Globus pallidus (tissue), 1 donor: ENCODE data around the gene SOCS7.

ENCODE experiments used
- DNase-seq: peaks from one replicate; pipeline ENCODE4 v3.0.0-alpha.2; 2015; ENCODE audit warnings: low spot score

Gene SOCS7

GRCh38 chr17:38351412-38352222 lies at the start of gene SOCS7:
Gene SOCS7 (plus strand): TSS chr17:38351844. CDS start chr17:38352053, 209 bp downstream.
- DNase-seq: peak; percentile 92

GRCh38 chr17:38315497-38315896 lies 36.1 kb upstream of the SOCS7 start:
- DNase-seq: no peak

GRCh38 chr17:38317081-38317480 lies 34.6 kb upstream of the SOCS7 start:
- no peak for DNase-seq

GRCh38 chr17:38320482-38320881 lies 31.2 kb upstream of the SOCS7 start:
- no peak for DNase-seq

- no peak for DNase-seq
Observed at GRCh38 chr17:38322156-38322779, 29.4 kb upstream of the SOCS7 start.

GRCh38 chr17:38322897-38323296 lies 28.7 kb upstream of the SOCS7 start:
- no peak for DNase-seq

- DNase-seq: no peak
Observed at GRCh38 chr17:38324141-38324697, 27.4 kb upstream of the SOCS7 start.

- peak; percentile 68 for DNase-seq
Observed at GRCh38 chr17:38324772-38325171, 26.9 kb upstream of the SOCS7 start.

- DNase-seq: peak; percentile 75
Observed at GRCh38 chr17:38325221-38325851, 26.3 kb upstream of the SOCS7 start.

- DNase-seq: no peak
Observed at GRCh38 chr17:38326996-38327792, 24.4 kb upstream of the SOCS7 start.

GRCh38 chr17:38327936-38328335 lies 23.7 kb upstream of the SOCS7 start:
- DNase-seq: no peak

GRCh38 chr17:38328620-38329019 lies 23.0 kb upstream of the SOCS7 start:
- DNase-seq: no peak

GRCh38 chr17:38329284-38329683 lies 22.4 kb upstream of the SOCS7 start:
- no peak for DNase-seq

GRCh38 chr17:38329808-38330730 lies 21.6 kb upstream of the SOCS7 start:
- no peak for DNase-seq

- no peak for DNase-seq
Observed at GRCh38 chr17:38330941-38331411, 20.7 kb upstream of the SOCS7 start.

GRCh38 chr17:38332735-38333134 lies 18.9 kb upstream of the SOCS7 start:
- no peak for DNase-seq

GRCh38 chr17:38333635-38334295 lies 17.9 kb upstream of the SOCS7 start:
- DNase-seq: no peak

- no peak for DNase-seq
Observed at GRCh38 chr17:38334480-38335364, 16.9 kb upstream of the SOCS7 start.

GRCh38 chr17:38336838-38337237 lies 14.8 kb upstream of the SOCS7 start:
- DNase-seq: no peak
